Hepatocyte (in vitro differentiated cells): Measurements from ENCODE around the gene BAZ2B. TPM values are rescaled to one million over a fixed set of nuclear protein-coding genes. Genes with fewer than 3 reads are reported as not detected.

Source experiments
- DNase-seq: peaks from one replicate; pipeline ENCODE4 v3.0.0-alpha.2; 2016; ENCODE audit warnings: low spot score
- H2AFZ ChIP-seq: fragments of 200-600 bp; sonication (generic); 2 replicates; pipeline ENCODE4 v1.6.0; 2016; ENCODE audit warnings: antibody characterized with exemption, mild to moderate bottlenecking
- H3K27ac ChIP-seq: fragments of 200-600 bp; sonication (generic); 2 replicates; pipeline ENCODE4 v1.5.1; 2016; ENCODE audit warnings: mild to moderate bottlenecking
- H3K27me3 ChIP-seq: fragments of 200-600 bp; sonication (generic); 2 replicates; pipeline ENCODE4 v1.6.1; 2016
- H3K36me3 ChIP-seq: fragments of 200-600 bp; sonication (generic); replicated peaks from 2 replicates; pipeline ENCODE4 v1.5.1; 2016; ENCODE audit warnings: low read depth; ENCODE audit not compliant: insufficient read depth
- H3K4me1 ChIP-seq: fragments of 200-600 bp; sonication (generic); 2 replicates; pipeline ENCODE4 v1.5.1; 2016; ENCODE audit warnings: mild to moderate bottlenecking, moderate library complexity; ENCODE audit not compliant: insufficient read depth
- H3K4me2 ChIP-seq: fragments of 200-600 bp; sonication (generic); 2 replicates; pipeline ENCODE4 v1.6.0; 2016
- H3K4me3 ChIP-seq: fragments of 200-600 bp; sonication (generic); 2 replicates; pipeline ENCODE4 v1.5.1; 2016; ENCODE audit warnings: mild to moderate bottlenecking
- H3K79me2 ChIP-seq: fragments of 200-600 bp; sonication (generic); 2 replicates; pipeline ENCODE4 v1.6.0; 2017; ENCODE audit warnings: mild to moderate bottlenecking
- H3K9me2 ChIP-seq: fragments of 200-600 bp; sonication (generic); replicated peaks from 2 replicates; pipeline ENCODE4 v1.6.0; 2017; ENCODE audit warnings: mild to moderate bottlenecking; ENCODE audit not compliant: insufficient read depth
- H3K9me3 ChIP-seq: fragments of 200-600 bp; sonication (generic); 2 replicates; pipeline ENCODE4 v1.5.1; 2016; ENCODE audit warnings: low read depth, mild to moderate bottlenecking
- H4K20me1 ChIP-seq: fragments of 200-600 bp; sonication (generic); 2 replicates; pipeline ENCODE4 v1.6.0; 2016; ENCODE audit warnings: mild to moderate bottlenecking; ENCODE audit not compliant: insufficient read depth, poor library complexity, severe bottlenecking
- CTCF ChIP-seq: fragments of 200-600 bp; sonication (generic); IDR thresholded peaks from 2 replicates; pipeline ENCODE4 v1.5.1; 2016; ENCODE audit warnings: antibody characterized with exemption, mild to moderate bottlenecking; ENCODE audit not compliant: poor library complexity
- EZH2 ChIP-seq: fragments of 200-600 bp; sonication (generic); IDR thresholded peaks from 2 replicates; pipeline ENCODE4 v1.6.1; 2016; ENCODE audit warnings: antibody characterized with exemption, mild to moderate bottlenecking, borderline replicate concordance
- EZH2phosphoT487 ChIP-seq: fragments of 200-600 bp; sonication (generic); IDR thresholded peaks from one replicate; pipeline ENCODE4 v1.6.1; 2018; ENCODE audit warnings: antibody characterized with exemption, mild to moderate bottlenecking, low read depth, moderate library complexity; ENCODE audit not compliant: unreplicated experiment, severe bottlenecking
- WGBS: methylation state at CpG from one replicate; pipeline ENCODE4 v1.1.6; 2016; ENCODE audit warnings: low lambda C conversion rate; ENCODE audit errors: missing lambda C conversion rate; 5-methylcytosine and 5-hydroxymethylcytosine counted together
- polyA plus RNA-seq: library from polyadenylated mRNA; unstranded; fragments of >200 nt; fragmentation: Nextera tagmentation; extraction: Ambion mirVana; gene quantifications from 2 replicates; pipeline ENCODE4 v1.2.1, GENCODE V29; 2016
- total RNA-seq: library from RNA; depleted of rRNA; stranded (reverse); fragments of >200 nt; gene quantifications from 2 replicates; pipeline ENCODE4 v1.2.3, GENCODE V29; 2014

The BAZ2B gene
- total and polyA plus RNA-seq, 2 experiments from 2014 or later = 40.7 to 83.3 TPM

GRCh38 chr2:159555651-159556392 is 60.5 kb downstream of the BAZ2B start:
- Histone ChIP-seq H3K27ac (no peak overlapping the region), H3K36me3 (no peaks in the 10 kb centered on the region), H3K4me2 (no peak overlapping the region), H3K4me1 (no peaks in the 10 kb centered on the region), H3K9me3 (no peaks in the 10 kb centered on the region), H3K79me2 (peaks cover 32% of the 10 kb centered on the region), H4K20me1 (no peaks in the 10 kb centered on the region), H3K27me3 (no peaks in the 10 kb centered on the region), H2AFZ (no peak overlapping the region), H3K9me2 (no peaks in the 10 kb centered on the region), H3K4me3 (no peak overlapping the region)
- TF ChIP-seq CTCF (no peak), EZH2phosphoT487 (no peak), EZH2 (no peak)
- WGBS = 94% methylated on average over 4 of the region's 4 CpGs
- DNase-seq = no peak

GRCh38 chr2:159553727-159554126 is 62.6 kb downstream of the BAZ2B start:
- H3K4me3 ChIP-seq = no peak overlapping the region
- H2AFZ ChIP-seq = no peak overlapping the region
- H3K27me3 ChIP-seq = no peaks in the 10 kb centered on the region
- H3K27ac ChIP-seq = no peak overlapping the region
- H3K79me2 ChIP-seq = peaks cover 11% of the 10 kb centered on the region
- TF ChIP-seq EZH2 (no peak), EZH2phosphoT487 (no peak), CTCF (no peak)
- no peaks in the 10 kb centered on the region for H3K9me2 ChIP-seq
- H3K4me2 ChIP-seq = no peak overlapping the region
- H3K9me3 ChIP-seq = no peaks in the 10 kb centered on the region
- H3K36me3 ChIP-seq = no peaks in the 10 kb centered on the region
- H4K20me1 ChIP-seq = no peaks in the 10 kb centered on the region
- WGBS = 74% methylated on average over 1 of the region's 1 CpG
- no peaks in the 10 kb centered on the region for H3K4me1 ChIP-seq
- no peak for DNase-seq

- no peak for TF ChIP-seq EZH2phosphoT487
- no peak for TF ChIP-seq CTCF
- TF ChIP-seq EZH2 = no peak
- Histone ChIP-seq H4K20me1 (peaks cover 2% of the 10 kb centered on the region), H3K79me2 (peaks cover 8% of the 10 kb centered on the region), H3K9me3 (no peaks in the 10 kb centered on the region), H3K36me3 (no peaks in the 10 kb centered on the region), H3K9me2 (no peaks in the 10 kb centered on the region), H3K4me1 (no peaks in the 10 kb centered on the region), H3K27me3 (no peaks in the 10 kb centered on the region), H2AFZ (no peak overlapping the region), H3K4me3 (no peak overlapping the region), H3K27ac (no peak overlapping the region), H3K4me2 (no peak overlapping the region)
- WGBS = 97% methylated on average over 1 of the region's 1 CpG
- DNase-seq = no peak
Observed at GRCh38 chr2:159551806-159552205, 64.5 kb downstream of the BAZ2B start.
